Measurements from ENCODE around the gene SLC4A1. TPM values are rescaled to one million over a fixed set of nuclear protein-coding genes. Genes with fewer than 3 reads are reported as not detected.

Gene SLC4A1
- total RNA-seq = not detected in 2 replicates

DNA sequence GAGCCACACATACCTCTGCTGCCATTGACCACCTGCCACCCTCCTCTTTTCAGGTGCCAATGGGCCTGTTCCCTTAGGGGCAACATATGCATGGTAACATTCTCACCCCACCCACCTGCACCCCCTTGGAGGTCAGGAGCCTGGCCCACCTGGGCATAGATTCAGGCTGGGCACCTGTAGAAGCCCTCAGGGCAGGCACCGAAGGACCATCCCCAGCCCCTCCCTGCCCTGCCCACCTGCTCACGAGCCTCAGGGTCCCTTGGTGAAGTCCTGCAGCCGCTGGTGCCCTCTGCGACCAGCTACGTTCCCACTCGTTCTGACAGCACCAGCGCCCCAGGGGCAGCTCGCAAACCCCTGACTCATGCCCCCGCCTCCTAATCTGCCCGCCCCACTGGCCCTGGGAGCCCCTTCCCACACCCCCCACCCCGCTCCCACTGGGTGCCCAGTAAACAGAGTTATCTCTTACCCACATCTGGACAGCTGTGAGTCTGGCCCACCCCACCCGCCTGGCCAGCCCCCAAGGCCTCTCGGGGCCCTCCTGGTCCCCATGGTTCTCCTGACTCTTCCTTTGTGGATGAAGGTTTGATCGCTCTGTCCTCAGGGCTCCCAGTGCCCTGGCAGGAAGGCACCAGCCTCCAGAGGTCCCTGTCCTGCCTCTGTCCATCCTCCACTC, at the start of gene SLC4A1:
SLC4A1 (minus strand) TSS at position 318 of the 673 bp plus-strand sequence. CDS start 5,269 bp downstream, outside the sequence.
- intact Hi-C loops (cut with micrococcal nuclease) = no loop called here

GRCh38 chr17:44317545-44317944, 49.6 kb upstream of the SLC4A1 start:
- intact Hi-C loops (cut with micrococcal nuclease) = no loop called here

GRCh38 chr17:44315760-44316731, 48.1 kb upstream of the SLC4A1 start:
- intact Hi-C loops (cut with micrococcal nuclease) = no loop called here

DNA sequence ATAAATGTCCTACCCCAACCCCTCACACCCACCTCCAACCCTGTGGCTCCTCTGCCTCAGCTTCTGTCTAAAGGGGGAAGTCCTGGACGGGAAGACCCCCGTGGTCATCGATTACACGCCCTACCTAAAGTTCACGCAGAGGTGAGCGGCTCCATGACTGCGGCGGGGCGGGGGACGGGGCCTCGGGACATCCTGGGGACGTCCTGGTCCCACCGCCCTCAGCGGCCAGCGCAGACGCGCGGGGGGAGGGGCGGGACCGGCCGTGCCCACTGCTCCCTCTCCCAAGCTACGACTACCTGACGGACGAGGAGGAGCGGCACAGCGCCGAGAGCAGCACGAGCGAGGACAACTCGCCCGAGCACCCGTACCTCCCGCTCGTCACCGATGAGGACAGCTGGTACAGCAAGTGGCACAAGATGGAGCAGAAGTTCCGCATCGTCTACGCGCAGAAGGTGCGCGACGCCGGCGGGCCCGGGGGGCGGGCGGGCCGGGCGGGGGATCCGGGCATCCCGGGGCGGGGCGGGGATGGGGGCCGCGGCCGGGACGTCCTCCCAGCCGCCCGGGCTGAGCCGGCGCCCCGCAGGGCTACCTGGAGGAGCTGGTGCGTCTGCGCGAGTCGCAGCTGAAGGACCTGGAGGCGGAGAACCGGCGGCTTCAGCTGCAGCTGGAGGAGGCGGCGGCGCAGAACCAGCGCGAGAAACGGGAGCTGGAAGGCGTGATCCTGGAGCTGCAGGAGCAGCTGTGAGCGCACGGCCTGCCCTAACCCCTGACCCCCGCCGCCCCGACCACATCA, 47.1 kb upstream of the SLC4A1 start:
- intact Hi-C loops (cut with micrococcal nuclease) = no loop called here

DNA sequence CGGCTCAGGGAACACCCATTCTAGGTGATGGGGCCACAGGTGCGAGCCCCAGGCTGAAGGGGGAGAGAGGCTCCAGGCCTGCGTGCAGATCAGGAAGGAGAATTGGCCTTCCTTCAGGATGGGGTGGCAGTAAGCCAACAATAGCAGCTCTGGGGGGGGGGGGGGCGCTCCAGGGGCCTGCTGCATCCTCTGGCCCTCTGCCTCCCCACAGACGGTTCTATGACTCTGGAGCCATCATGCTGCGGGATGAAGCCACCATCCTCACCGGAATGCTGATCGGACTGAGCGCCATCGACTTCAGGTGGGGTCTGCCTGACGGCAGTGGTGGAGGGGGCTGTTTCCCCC, 46.6 kb upstream of the SLC4A1 start:
- intact Hi-C loops (cut with micrococcal nuclease) = no loop called here

- intact Hi-C loops (cut with micrococcal nuclease) = no loop called here
Measured at GRCh38 chr17:44314031-44314430, 46.1 kb upstream of the SLC4A1 start.

DNA sequence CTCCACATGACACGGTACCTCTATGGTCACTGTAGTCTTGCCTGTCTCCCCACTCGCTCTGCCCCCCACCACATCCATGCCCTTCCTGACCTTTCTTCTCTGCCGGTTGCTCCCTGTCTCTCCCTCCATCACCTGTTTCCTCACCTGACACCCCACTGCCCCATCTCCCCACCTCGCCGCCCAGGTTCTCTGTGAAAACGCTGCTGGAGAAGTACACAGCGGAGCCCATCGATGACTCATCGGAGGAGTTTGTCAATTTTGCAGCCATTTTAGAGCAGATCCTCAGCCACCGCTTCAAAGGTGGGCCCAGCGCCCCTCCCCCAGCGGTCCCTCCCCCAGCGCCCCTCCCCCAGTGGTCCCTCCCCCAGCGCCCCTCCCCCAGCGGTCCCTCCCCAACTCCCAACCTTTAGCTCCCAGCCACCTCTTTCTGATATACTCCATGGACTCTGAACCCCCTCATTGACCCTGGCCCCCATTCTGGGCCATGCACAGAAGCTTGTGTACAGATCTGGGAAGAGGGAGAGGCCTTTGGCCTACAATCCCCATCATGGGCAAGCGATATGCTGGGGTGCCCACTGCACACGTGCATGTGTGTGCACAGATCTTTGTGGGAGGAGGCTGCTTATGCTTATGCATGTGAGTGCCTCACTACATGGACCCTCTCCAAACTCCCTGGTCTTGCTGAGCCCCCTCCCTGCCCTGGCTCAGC, 44.6 kb upstream of the SLC4A1 start:
- intact Hi-C loops (cut with micrococcal nuclease) = no loop called here

GRCh38 chr17:44311562-44312181, 43.7 kb upstream of the SLC4A1 start:
- intact Hi-C loops (cut with micrococcal nuclease) = no loop called here

DNA sequence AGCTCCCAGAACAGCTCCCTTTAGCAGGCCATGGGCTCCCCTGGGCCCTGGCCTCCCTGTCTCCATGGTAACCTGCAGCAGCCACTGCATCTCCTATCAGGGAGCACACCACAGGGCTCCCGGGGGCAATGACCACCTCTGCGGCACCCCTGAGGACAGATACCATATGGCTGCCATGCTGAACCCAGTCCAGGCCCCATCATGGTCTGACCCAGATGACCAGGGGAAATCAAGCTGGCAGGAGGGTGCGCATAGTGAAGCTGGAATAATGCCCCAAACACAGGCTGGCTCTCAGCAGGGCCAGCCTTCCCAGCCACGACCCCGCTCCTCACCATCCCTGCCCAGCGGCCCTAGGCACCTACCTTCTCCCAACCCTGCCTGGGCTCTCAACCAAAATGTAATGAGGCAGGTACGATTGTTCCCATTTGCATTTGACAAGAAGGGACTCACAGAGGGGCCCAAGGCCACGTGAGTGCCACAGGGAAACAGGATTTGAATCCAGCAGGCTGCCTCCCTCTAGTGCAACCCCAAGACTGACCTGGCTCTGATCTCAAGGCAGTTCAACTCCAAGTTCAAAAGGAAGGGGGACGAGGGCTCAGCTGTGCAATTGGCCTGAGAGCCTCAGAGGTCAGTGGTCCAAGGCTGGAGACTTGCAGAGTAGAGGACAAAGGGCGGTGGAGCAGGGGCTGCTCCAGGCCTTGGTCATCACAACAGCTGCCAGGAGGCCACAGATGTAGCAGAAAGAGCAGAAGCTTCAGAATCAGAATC, 42.9 kb upstream of the SLC4A1 start:
- intact Hi-C loops (cut with micrococcal nuclease) = no loop called here

- intact Hi-C loops (cut with micrococcal nuclease) = no loop called here
Measured at GRCh38 chr17:44310188-44310587, 42.3 kb upstream of the SLC4A1 start.

- intact Hi-C loops (cut with micrococcal nuclease) = loop anchor here (2.0 kb wide), 1 partner anchor 15 kb away; the partner anchor contains the start of gene SLC25A39
Measured at GRCh38 chr17:44309472-44309871, 41.5 kb upstream of the SLC4A1 start.

DNA sequence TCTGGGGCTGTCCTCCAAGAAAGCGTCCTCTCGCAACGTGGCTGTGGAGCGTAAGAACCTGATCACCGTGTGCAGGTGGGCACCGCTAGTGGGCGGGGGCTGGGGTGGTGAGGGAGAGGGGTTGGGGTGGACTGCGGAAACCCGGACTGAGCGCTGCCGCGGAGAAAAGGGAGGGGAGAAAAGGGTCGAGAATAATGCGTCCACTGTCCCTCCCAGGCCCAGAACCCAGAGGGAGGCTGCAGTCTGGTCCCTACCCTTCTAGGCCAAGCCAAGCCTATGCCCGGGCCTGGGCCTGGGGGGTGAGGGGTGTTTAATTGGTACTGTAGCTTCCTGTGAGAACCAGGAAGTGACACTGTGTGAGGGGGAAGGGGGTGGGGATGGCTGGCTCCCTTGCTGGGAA, 40.9 kb upstream of the SLC4A1 start:
- intact Hi-C loops (cut with micrococcal nuclease) = loop anchor here (2.0 kb wide), 1 partner anchor 16 kb away; the partner anchor contains the start of gene SLC25A39

GRCh38 chr17:44308320-44308818, 40.4 kb upstream of the SLC4A1 start, which contains the start of gene RUNDC3A:
Gene RUNDC3A (plus strand): TSS chr17:44308601. CDS start chr17:44308833, 232 bp downstream.
- intact Hi-C loops (cut with micrococcal nuclease) = loop anchor here (2.0 kb wide), 1 partner anchor 16 kb away; the partner anchor contains the start of gene SLC25A39

- intact Hi-C loops (cut with micrococcal nuclease) = loop anchor here (2.0 kb wide), 1 partner anchor 17 kb away; the partner anchor contains the start of gene SLC25A39
Measured at GRCh38 chr17:44307387-44308186, 39.7 kb upstream of the SLC4A1 start.

DNA sequence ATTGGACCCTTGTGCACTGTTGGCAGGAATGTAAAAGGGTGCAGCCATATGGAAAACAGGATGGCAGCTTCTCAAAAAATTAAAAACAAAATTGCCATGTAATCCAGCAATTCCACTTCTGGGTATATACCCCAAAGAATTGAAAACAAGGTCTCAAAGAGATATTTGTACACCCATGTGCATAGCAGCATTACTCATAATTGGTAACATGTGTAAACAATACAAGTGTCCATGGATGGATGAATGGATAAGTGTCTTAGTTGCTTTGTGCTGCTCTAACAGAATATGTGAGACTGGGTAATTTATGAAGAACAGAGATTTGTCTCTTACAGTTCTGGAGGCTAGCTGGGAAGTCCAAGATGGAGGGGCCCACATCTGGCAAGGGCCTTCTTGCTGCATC, 36.7 kb upstream of the SLC4A1 start:
- intact Hi-C loops (cut with micrococcal nuclease) = no loop called here

- intact Hi-C loops (cut with micrococcal nuclease) = no loop called here
Measured at GRCh38 chr17:44297975-44298374, 30.0 kb upstream of the SLC4A1 start.

GRCh38 chr17:44293509-44294226, 25.7 kb upstream of the SLC4A1 start:
- intact Hi-C loops (cut with micrococcal nuclease) = no loop called here

DNA sequence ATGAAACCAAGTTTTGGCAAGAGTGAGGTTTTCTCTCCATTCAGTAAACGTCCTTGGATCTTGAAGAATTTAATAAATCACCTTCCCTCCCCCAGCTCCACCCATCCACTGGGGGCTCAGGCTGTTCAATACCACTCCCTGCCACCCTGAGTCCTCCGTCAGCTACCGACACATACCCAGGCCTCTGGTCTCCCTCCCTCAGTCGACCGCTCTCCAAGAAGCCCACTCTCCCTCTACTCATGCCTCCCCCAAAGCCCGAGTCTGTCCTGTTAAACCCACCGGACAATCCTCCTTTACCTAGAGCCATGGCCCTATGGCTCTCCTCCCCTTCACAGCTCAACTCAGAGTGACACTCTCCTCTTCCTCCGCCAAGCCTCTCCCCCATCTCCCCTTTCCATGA, 19.7 kb upstream of the SLC4A1 start:
- intact Hi-C loops (cut with micrococcal nuclease) = no loop called here

Measured in T-helper 2 cell treated with Interferon-gamma antibody and Interleukin-4, amounts not matched to agents 100 ng/mL and 5 ng/mL, for 36 hours (primary cell).